H1 (cell line): ENCODE results near the gene CNNM1. TPM values are rescaled to one million over a fixed set of nuclear protein-coding genes. Genes with fewer than 3 reads are reported as not detected.

Experiments
- KDM4A ChIP-seq: IDR thresholded peaks from one replicate; pipeline ENCODE4 v1.7.1; 2012; ENCODE audit warnings: low read depth, mild to moderate bottlenecking, moderate library complexity, low read length, inconsistent platforms; ENCODE audit not compliant: severe bottlenecking
- POLR2A ChIP-seq, 2 experiments: IDR thresholded peaks; 1 replicate in 1 of 2; 2 replicates in 1 of 2; pipeline ENCODE4 v1.6.1; 2011; ENCODE audit warnings: low read depth in 2 of 2, low read length in 2 of 2, mild to moderate bottlenecking in 2 of 2; ENCODE audit errors: control extremely low read depth in 1 of 2
- SP4 ChIP-seq: IDR thresholded peaks from 2 replicates; pipeline ENCODE4 v1.6.1; 2012; ENCODE audit warnings: low read length, inconsistent platforms
- SRF ChIP-seq: IDR thresholded peaks from 2 replicates; pipeline ENCODE4 v1.6.1; 2011; ENCODE audit warnings: mild to moderate bottlenecking, low read depth, low read length, moderate library complexity
- polyA plus RNA-seq, 7 experiments: library from polyadenylated mRNA; depleted of rRNA in 3 of 7; stranded (reverse) in 5 of 7; unstranded in 2 of 7; fragments of >200 nt in 5 of 7; fragments of 200-250 nt in 2 of 7; gene quantifications; 1 replicate in 5 of 7; 2 replicates in 1 of 7; 4 replicates in 1 of 7; pipeline versions ENCODE4 v1.2.1 to v1.2.3, GENCODE V29; 2011 to 2013; ENCODE audit warnings: missing spikeins in 2 of 7, mixed read lengths in 2 of 7
- total RNA-seq: library from RNA; stranded (reverse); fragmentation: NEBNext Ultra II Directional; extraction: Animal tissue kit (Norgen Biotek cat#: 25700); gene quantifications from 2 replicates; pipeline ENCODE4 v1.2.1, GENCODE V29; 2021

Gene CNNM1
- total and polyA plus RNA-seq, 2 of the 8 experiments (the other 6 are each of a cell fraction or from before 2014, with no cell fraction given), result 0.74 to 0.92 TPM

GRCh38 chr10:99431190-99431760 lies 102.1 kb downstream of the CNNM1 start (continued):
- peak; percentile 77 for TF ChIP-seq KDM4A
- TF ChIP-seq SRF, result no peak
- TF ChIP-seq POLR2A (IDR thresholded peaks at IDR 0.05; ENCODE audit: control extremely low read depth in 1 of 2, low read depth in 2 of 2, low read length in 2 of 2), result peak in 1 of 2 experiments; percentile 19; a peak in 1 of 3 replicates
- 0 out of 2 replicates have a peak, but pooled peaks have one; percentile 37 for TF ChIP-seq SP4
